Panc1 (cell line): Measurements from ENCODE around the gene MYO3B. TPM values are rescaled to one million over a fixed set of nuclear protein-coding genes. Genes with fewer than 3 reads are reported as not detected.

Experiments
- ATAC-seq: fragments of 200-7000 bp; cut with Tn5 transposase; 2 replicates; pipeline ENCODE4 v1.9.1; 2020; ENCODE audit warnings: mild to moderate bottlenecking, moderate library complexity
- BruUV-seq: library from RNA; stranded (reverse); fragments of 400-500 nt; replicated peaks from 2 replicates; lab custom pipeline; 2021; lab: Mats Ljungman, UMichigan
- CTCF ChIA-PET: fragments of 300-600 bp; sonication (Branson Sonifier 250); formaldehyde crosslinking; loops from one replicate; lab custom pipeline; 2022; ENCODE audit warnings: antibody characterized with exemption; lab: Charles Lee
- POLR2A ChIA-PET: fragments of 300-600 bp; sonication (Branson Sonifier 250); formaldehyde crosslinking; loops from one replicate; lab custom pipeline; 2022; ENCODE audit warnings: antibody characterized with exemption; lab: Charles Lee
- DNase-seq: peaks from one replicate; pipeline ENCODE4 v3.0.0-alpha.2; 2010; ENCODE audit warnings: low read depth, low spot score
- H3K27ac ChIP-seq: 2 replicates; pipeline ENCODE4 v1.5.1; 2011; ENCODE audit warnings: mild to moderate bottlenecking, low read length, inconsistent platforms
- H3K27me3 ChIP-seq: fragments of 200-500 bp; sonication (Bioruptor generic); 2 replicates; pipeline ENCODE4 v1.6.0; 2014; ENCODE audit warnings: low read length, inconsistent platforms; ENCODE audit not compliant: control insufficient read depth, insufficient read depth
- H3K36me3 ChIP-seq: fragments of 200-500 bp; sonication (Bioruptor generic); 2 replicates; pipeline ENCODE4 v1.5.1; 2014; ENCODE audit warnings: inconsistent platforms, mild to moderate bottlenecking, low read length, moderate library complexity; ENCODE audit not compliant: control insufficient read depth, insufficient read depth
- H3K4me1 ChIP-seq: 2 replicates; pipeline ENCODE4 v1.5.1; 2011; ENCODE audit warnings: inconsistent platforms, mild to moderate bottlenecking, low read length, moderate library complexity; ENCODE audit not compliant: control insufficient read depth, insufficient read depth
- H3K4me3 ChIP-seq, 2 experiments: 2 replicates each; pipeline ENCODE4 v1.5.1; 2011 to 2012; ENCODE audit warnings: low read depth in 2 of 2, low read length in 2 of 2, mild to moderate bottlenecking in 2 of 2, inconsistent platforms in 1 of 2, moderate library complexity in 1 of 2
- H3K9me3 ChIP-seq: fragments of 200-500 bp; sonication (Bioruptor generic); 2 replicates; pipeline ENCODE4 v1.5.1; 2014; ENCODE audit warnings: low read depth, mild to moderate bottlenecking, inconsistent platforms, low read length, moderate library complexity; ENCODE audit not compliant: control insufficient read depth, insufficient read depth
- CTCF ChIP-seq: fragments of 450-650 bp; IDR thresholded peaks from 2 replicates; pipeline ENCODE4 v1.5.1; 2017; ENCODE audit warnings: mild to moderate bottlenecking
- POLR2AphosphoS5 ChIP-seq: IDR thresholded peaks from 2 replicates; pipeline ENCODE4 v1.6.1; 2012; ENCODE audit warnings: mild to moderate bottlenecking, low read depth, low read length, moderate library complexity
- SIN3A ChIP-seq: IDR thresholded peaks from 2 replicates; pipeline ENCODE4 v1.6.1; 2012; ENCODE audit warnings: low read depth, mild to moderate bottlenecking, low read length, moderate library complexity, borderline replicate concordance; ENCODE audit not compliant: insufficient read depth
- TCF7L2 ChIP-seq: IDR thresholded peaks from 2 replicates; pipeline ENCODE4 v1.6.1; 2011; ENCODE audit warnings: mild to moderate bottlenecking, low read depth, low read length, inconsistent platforms
- in situ Hi-C: cut with HindIII; loops from 2 replicates; pipeline ENCODE4 v1.10.0; 2016; ENCODE audit warnings: low sequenced_read_pairs, low pct_unique_long_range_greater_than_20kb
- intact Hi-C: fragments of 100-400 bp; cut with micrococcal nuclease; formaldehyde crosslinking; loops from one replicate; pipeline ENCODE4 v1.10.0; 2022; ENCODE audit not compliant: unreplicated experiment
- total RNA-seq: library from RNA; stranded (reverse); gene quantifications from one replicate; pipeline ENCODE4 v1.2.1, GENCODE V29; 2021; ENCODE audit not compliant: unreplicated experiment
- TF ChIP-seq, protein P1 (sequence below), 2 experiments: IDR thresholded peaks; 2 replicates each; pipeline ENCODE4 v1.6.1; 2011 to 2012; ENCODE audit warnings: low read depth in 2 of 2, control low read depth in 1 of 2, low read length in 1 of 2, mild to moderate bottlenecking in 1 of 2, moderate library complexity in 1 of 2; ENCODE audit not compliant: insufficient read depth in 1 of 2

The MYO3B gene
- total RNA-seq, 1 experiment from 2014 or later: 0.05 TPM

- ChIA-PET POLR2A (no interaction called here), CTCF (no interaction called here)
- no peak for TF ChIP-seq CTCF
- TF ChIP-seq SIN3A: no peak
- TF ChIP-seq TCF7L2: no peak
- TF ChIP-seq POLR2AphosphoS5: no peak
- TF ChIP-seq, protein P1, sequence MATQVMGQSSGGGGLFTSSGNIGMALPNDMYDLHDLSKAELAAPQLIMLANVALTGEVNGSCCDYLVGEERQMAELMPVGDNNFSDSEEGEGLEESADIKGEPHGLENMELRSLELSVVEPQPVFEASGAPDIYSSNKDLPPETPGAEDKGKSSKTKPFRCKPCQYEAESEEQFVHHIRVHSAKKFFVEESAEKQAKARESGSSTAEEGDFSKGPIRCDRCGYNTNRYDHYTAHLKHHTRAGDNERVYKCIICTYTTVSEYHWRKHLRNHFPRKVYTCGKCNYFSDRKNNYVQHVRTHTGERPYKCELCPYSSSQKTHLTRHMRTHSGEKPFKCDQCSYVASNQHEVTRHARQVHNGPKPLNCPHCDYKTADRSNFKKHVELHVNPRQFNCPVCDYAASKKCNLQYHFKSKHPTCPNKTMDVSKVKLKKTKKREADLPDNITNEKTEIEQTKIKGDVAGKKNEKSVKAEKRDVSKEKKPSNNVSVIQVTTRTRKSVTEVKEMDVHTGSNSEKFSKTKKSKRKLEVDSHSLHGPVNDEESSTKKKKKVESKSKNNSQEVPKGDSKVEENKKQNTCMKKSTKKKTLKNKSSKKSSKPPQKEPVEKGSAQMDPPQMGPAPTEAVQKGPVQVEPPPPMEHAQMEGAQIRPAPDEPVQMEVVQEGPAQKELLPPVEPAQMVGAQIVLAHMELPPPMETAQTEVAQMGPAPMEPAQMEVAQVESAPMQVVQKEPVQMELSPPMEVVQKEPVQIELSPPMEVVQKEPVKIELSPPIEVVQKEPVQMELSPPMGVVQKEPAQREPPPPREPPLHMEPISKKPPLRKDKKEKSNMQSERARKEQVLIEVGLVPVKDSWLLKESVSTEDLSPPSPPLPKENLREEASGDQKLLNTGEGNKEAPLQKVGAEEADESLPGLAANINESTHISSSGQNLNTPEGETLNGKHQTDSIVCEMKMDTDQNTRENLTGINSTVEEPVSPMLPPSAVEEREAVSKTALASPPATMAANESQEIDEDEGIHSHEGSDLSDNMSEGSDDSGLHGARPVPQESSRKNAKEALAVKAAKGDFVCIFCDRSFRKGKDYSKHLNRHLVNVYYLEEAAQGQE (IDR thresholded peaks at IDR 0.05; ENCODE audit: insufficient read depth in 1 of 2, low read depth in 2 of 2, low read length in 1 of 2): no peak
- DNase-seq (no peak), ATAC-seq (no peak)
- Histone ChIP-seq H3K27ac (no peak overlapping the region), H3K9me3 (no peaks in the 10 kb centered on the region), H3K4me3 (no peak overlapping the region), H3K36me3 (no peaks in the 10 kb centered on the region), H3K27me3 (no peaks in the 10 kb centered on the region), H3K4me1 (no peaks in the 10 kb centered on the region; the same call in 1 of the 2 replicates)
- intact Hi-C loops (no loop called here), in situ Hi-C loops (no loop called here)
- no TSS peak for BruUV-seq
Measured at GRCh38 chr2:170166735-170167134, 11.2 kb upstream of the MYO3B start.

- ChIA-PET CTCF (interaction anchor here (0.6 kb wide), 1 partner anchor 8 kb away, joined by 4 read pairs; no protein-coding TSS in a partner anchor), POLR2A (no interaction called here)
- H3K27ac ChIP-seq: no peak overlapping the region
- H3K4me3 ChIP-seq: no peak overlapping the region
- in situ Hi-C loops: no loop called here
- H3K27me3 ChIP-seq: no peaks in the 10 kb centered on the region
- no TSS peak for BruUV-seq
- DNase-seq: no peak
- TF ChIP-seq CTCF (no peak), SIN3A (no peak), TCF7L2 (no peak), POLR2AphosphoS5 (no peak)
- TF ChIP-seq, protein P1 (IDR thresholded peaks at IDR 0.05; ENCODE audit: insufficient read depth in 1 of 2, low read depth in 2 of 2, low read length in 1 of 2): no peak
- intact Hi-C loops: no loop called here
- H3K9me3 ChIP-seq: no peaks in the 10 kb centered on the region
- H3K4me1 ChIP-seq: no peaks in the 10 kb centered on the region
- no peaks in the 10 kb centered on the region for H3K36me3 ChIP-seq
- ATAC-seq: no peak
Measured at GRCh38 chr2:170170281-170171040, 7.5 kb upstream of the MYO3B start.
